Activated CD4-positive, alpha-beta memory T cell treated with anti-CD3 and anti-CD28 coated beads, Interleukin-2, amount 10 ng/mL, durations not matched to agents 7 days and 5 days (primary cell): ENCODE results near the gene TTC27. TPM values are rescaled to one million over a fixed set of nuclear protein-coding genes. Genes with fewer than 3 reads are reported as not detected.
A peak's percentile ranks its signal among the peaks of the same experiment; 100 is the strongest.

Experiments used
- CTCF ChIA-PET: fragments of 350-600 bp; sonication (Branson Sonifier 250); formaldehyde crosslinking; loops from one replicate; lab custom pipeline; 2021; ENCODE audit warnings: antibody characterized with exemption, inconsistent platforms; lab: Charles Lee
- POLR2A ChIA-PET: fragments of 350-600 bp; sonication (Branson Sonifier 250); formaldehyde crosslinking; loops from one replicate; lab custom pipeline; 2021; ENCODE audit warnings: antibody characterized with exemption; lab: Charles Lee
- DNase-seq: peaks from one replicate; pipeline ENCODE4 v3.0.0-alpha.2; 2020
- H3K27ac Mint-ChIP-seq: one replicate; pipeline ENCODE4 v1.8.0; 2021; ENCODE audit warnings: mild to moderate bottlenecking, mixed read lengths
- H3K27me3 Mint-ChIP-seq: one replicate; pipeline ENCODE4 v1.8.0; 2021; ENCODE audit warnings: mixed read lengths
- H3K36me3 Mint-ChIP-seq: one replicate; pipeline ENCODE4 v1.8.0; 2021; ENCODE audit warnings: low read depth, mixed read lengths
- H3K4me1 Mint-ChIP-seq: one replicate; pipeline ENCODE4 v1.8.0; 2021; ENCODE audit warnings: mixed read lengths
- H3K4me3 Mint-ChIP-seq: one replicate; pipeline ENCODE4 v1.8.0; 2021; ENCODE audit warnings: mild to moderate bottlenecking, mixed read lengths
- H3K9me3 Mint-ChIP-seq: one replicate; pipeline ENCODE4 v1.8.0; 2021; ENCODE audit warnings: mixed read lengths
- total RNA-seq, 2 experiments: library from RNA; stranded (reverse); gene quantifications; one replicate each; pipeline ENCODE4 v1.2.3, GENCODE V29; 2021

The TTC27 gene
- total RNA-seq, 2 experiments from 2014 or later = 11.2 to 12.7 TPM

DNA sequence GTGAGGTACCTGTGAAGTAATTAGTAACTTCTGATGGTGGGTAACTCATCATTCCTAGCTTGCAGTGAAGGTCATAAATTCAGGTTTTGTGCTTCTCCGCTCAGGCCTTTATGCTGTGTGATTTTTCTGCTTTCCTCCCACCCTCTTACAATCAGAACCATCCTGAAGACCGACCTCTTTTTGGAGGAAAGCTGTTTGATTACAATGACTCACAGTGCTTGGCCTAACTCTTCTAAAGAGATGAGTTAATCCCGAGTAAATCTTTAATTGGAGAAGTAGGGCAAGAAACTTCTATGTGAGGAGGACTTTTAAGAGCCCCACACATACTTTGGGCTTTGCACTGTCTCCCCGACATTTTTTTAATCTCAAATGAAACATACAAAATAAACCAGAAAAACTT lies 53.1 kb downstream of the TTC27 start:
- ChIA-PET POLR2A (no interaction called here), CTCF (no interaction called here)

GRCh38 chr2:32683520-32684086 lies 55.8 kb downstream of the TTC27 start:
- DNase-seq = no peak
- Mint-ChIP-seq H3K4me1 (peaks cover 3% of the 10 kb centered on the region), H3K4me3 (no peak overlapping the region), H3K27ac (no peak overlapping the region), H3K27me3 (no peaks in the 10 kb centered on the region), H3K36me3 (peaks cover 3% of the 10 kb centered on the region), H3K9me3 (no peaks in the 10 kb centered on the region)
- CTCF ChIA-PET = no interaction called here
- POLR2A ChIA-PET = no interaction called here

More for the DNA sequence above, 53.1 kb downstream of the TTC27 start:
- Mint-ChIP-seq H3K4me1 (no peaks in the 10 kb centered on the region), H3K27me3 (no peaks in the 10 kb centered on the region), H3K9me3 (no peaks in the 10 kb centered on the region), H3K36me3 (peaks cover 3% of the 10 kb centered on the region), H3K4me3 (no peak overlapping the region), H3K27ac (no peak overlapping the region)
- DNase-seq = no peak

DNA sequence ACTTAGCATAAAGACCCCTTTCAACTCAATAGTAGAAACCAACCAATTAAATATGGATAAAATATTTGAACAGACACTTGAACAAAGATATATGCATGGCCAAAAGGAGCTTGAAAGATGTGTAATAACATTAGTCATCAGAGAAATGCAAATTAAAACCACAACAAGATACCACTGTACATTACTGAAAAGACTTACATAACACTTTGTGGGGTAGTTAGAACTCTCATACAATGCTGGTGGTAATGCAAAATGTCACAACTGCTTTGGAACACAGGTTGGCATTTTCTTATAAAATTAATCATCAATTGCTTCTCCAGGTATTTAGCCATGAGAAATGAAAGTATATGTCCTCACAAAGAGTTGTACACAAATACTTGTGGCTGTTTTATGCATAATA lies 60.7 kb downstream of the TTC27 start:
- ChIA-PET CTCF (no interaction called here), POLR2A (no interaction called here)
- Mint-ChIP-seq H3K27ac (no peak overlapping the region), H3K4me1 (peaks cover 3% of the 10 kb centered on the region), H3K36me3 (no peaks in the 10 kb centered on the region), H3K4me3 (no peak overlapping the region), H3K27me3 (no peaks in the 10 kb centered on the region), H3K9me3 (no peaks in the 10 kb centered on the region)
- DNase-seq = no peak

GRCh38 chr2:32691678-32692077 lies 63.8 kb downstream of the TTC27 start:
- Mint-ChIP-seq H3K27ac (no peak overlapping the region), H3K4me1 (peaks cover 3% of the 10 kb centered on the region), H3K36me3 (no peaks in the 10 kb centered on the region), H3K27me3 (no peaks in the 10 kb centered on the region), H3K4me3 (no peak overlapping the region), H3K9me3 (no peaks in the 10 kb centered on the region)
- ChIA-PET CTCF (no interaction called here), POLR2A (no interaction called here)
- DNase-seq = no peak

GRCh38 chr2:32696439-32696838 lies 68.6 kb downstream of the TTC27 start:
- H3K27ac Mint-ChIP-seq = no peak overlapping the region
- H3K36me3 Mint-ChIP-seq = no peaks in the 10 kb centered on the region
- peaks cover 4% of the 10 kb centered on the region for H3K4me1 Mint-ChIP-seq
- ChIA-PET CTCF (no interaction called here), POLR2A (no interaction called here)
- H3K9me3 Mint-ChIP-seq = no peaks in the 10 kb centered on the region
- no peaks in the 10 kb centered on the region for H3K27me3 Mint-ChIP-seq
- no peak overlapping the region for H3K4me3 Mint-ChIP-seq
- no peak for DNase-seq

- ChIA-PET CTCF (no interaction called here), POLR2A (no interaction called here)
- Mint-ChIP-seq H3K4me3 (no peak overlapping the region), H3K36me3 (no peaks in the 10 kb centered on the region), H3K27me3 (no peaks in the 10 kb centered on the region), H3K27ac (no peak overlapping the region), H3K4me1 (peaks cover 11% of the 10 kb centered on the region), H3K9me3 (no peaks in the 10 kb centered on the region)
- no peak for DNase-seq
Measured at GRCh38 chr2:32697156-32697555, 69.3 kb downstream of the TTC27 start.

DNA sequence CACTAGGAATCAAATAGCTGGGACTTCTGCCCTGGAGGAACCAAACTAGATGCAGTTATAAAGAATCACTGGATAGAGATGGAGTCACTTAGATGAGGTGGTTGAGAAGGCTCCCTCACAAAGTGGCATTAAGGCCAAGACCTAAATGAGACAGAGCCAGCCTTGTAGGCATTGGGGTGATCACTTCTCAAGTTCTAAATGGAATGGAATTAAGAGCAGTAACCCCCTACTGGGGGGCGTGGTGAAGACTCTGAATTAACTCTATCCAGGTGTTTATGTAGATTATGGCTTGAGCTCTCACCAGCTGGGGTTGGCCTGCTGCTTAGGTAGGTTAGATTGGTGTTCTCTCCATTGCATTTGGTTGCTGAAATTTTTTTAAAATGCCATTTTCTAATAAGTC lies 71.3 kb downstream of the TTC27 start:
- no peak for DNase-seq
- Mint-ChIP-seq H3K4me1 (peaks cover 15% of the 10 kb centered on the region), H3K27me3 (no peaks in the 10 kb centered on the region), H3K36me3 (no peaks in the 10 kb centered on the region), H3K4me3 (no peak overlapping the region), H3K27ac (no peak overlapping the region), H3K9me3 (no peaks in the 10 kb centered on the region)
- POLR2A ChIA-PET = no interaction called here
- CTCF ChIA-PET = no interaction called here

GRCh38 chr2:32701806-32702205 lies 74.0 kb downstream of the TTC27 start:
- Mint-ChIP-seq H3K27ac (peak overlapping the region; percentile 48), H3K27me3 (no peaks in the 10 kb centered on the region), H3K4me1 (peaks cover 15% of the 10 kb centered on the region), H3K36me3 (peaks cover 7% of the 10 kb centered on the region), H3K9me3 (no peaks in the 10 kb centered on the region), H3K4me3 (no peak overlapping the region)
- ChIA-PET CTCF (no interaction called here), POLR2A (no interaction called here)
- DNase-seq = peak; percentile 30

GRCh38 chr2:32702303-32703064 lies 74.6 kb downstream of the TTC27 start:
- CTCF ChIA-PET = interaction anchor here (0.6 kb wide), 1 partner anchor 184 kb away, joined by 3 read pairs; no protein-coding TSS in a partner anchor
- peaks cover 7% of the 10 kb centered on the region for H3K36me3 Mint-ChIP-seq
- H3K4me1 Mint-ChIP-seq = peaks cover 15% of the 10 kb centered on the region
- DNase-seq = no peak
- POLR2A ChIA-PET = no interaction called here
- H3K27ac Mint-ChIP-seq = peak overlapping the region; percentile 9
- no peak overlapping the region for H3K4me3 Mint-ChIP-seq
- H3K9me3 Mint-ChIP-seq = no peaks in the 10 kb centered on the region
- H3K27me3 Mint-ChIP-seq = no peaks in the 10 kb centered on the region

GRCh38 chr2:32706815-32707579 lies 79.1 kb downstream of the TTC27 start:
- no peak overlapping the region for H3K27ac Mint-ChIP-seq
- CTCF ChIA-PET = no interaction called here

DNA sequence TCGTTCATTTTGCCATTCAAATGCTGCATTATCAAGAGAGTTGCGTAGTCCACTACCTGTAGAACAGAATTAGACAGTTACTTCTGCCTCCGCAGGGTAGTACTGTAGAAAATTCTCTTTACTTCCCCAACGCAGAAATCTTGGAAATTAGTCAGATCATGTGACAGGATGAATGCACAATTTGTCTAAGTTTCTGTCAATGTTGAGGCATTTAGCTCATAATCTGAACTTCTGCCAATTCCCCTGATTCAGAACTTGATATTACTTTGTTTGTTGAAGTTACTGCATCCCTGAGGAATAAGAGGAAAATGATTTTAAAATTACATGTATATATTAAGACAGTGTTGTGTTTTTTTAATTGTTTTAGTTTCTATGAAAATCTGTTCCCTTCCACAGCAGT lies 83.4 kb downstream of the TTC27 start:
- no peak overlapping the region for H3K4me3 Mint-ChIP-seq
- ChIA-PET CTCF (no interaction called here), POLR2A (no interaction called here)
- H3K9me3 Mint-ChIP-seq = no peaks in the 10 kb centered on the region
- no peak for DNase-seq
- H3K27ac Mint-ChIP-seq = no peak overlapping the region
- peaks cover 8% of the 10 kb centered on the region for H3K4me1 Mint-ChIP-seq
- no peaks in the 10 kb centered on the region for H3K27me3 Mint-ChIP-seq
- H3K36me3 Mint-ChIP-seq = peaks cover 21% of the 10 kb centered on the region

More at GRCh38 chr2:32706815-32707579, 79.1 kb downstream of the TTC27 start:
- Mint-ChIP-seq H3K36me3 (peaks cover 7% of the 10 kb centered on the region), H3K9me3 (no peaks in the 10 kb centered on the region), H3K4me3 (no peak overlapping the region), H3K27me3 (no peaks in the 10 kb centered on the region), H3K4me1 (peaks cover 5% of the 10 kb centered on the region)
- no peak for DNase-seq
- POLR2A ChIA-PET = no interaction called here

- H3K4me1 Mint-ChIP-seq = peaks cover 8% of the 10 kb centered on the region
- CTCF ChIA-PET = no interaction called here
- H3K27me3 Mint-ChIP-seq = no peaks in the 10 kb centered on the region
- no peak for DNase-seq
- H3K27ac Mint-ChIP-seq = no peak overlapping the region
- H3K36me3 Mint-ChIP-seq = peaks cover 21% of the 10 kb centered on the region
- no peak overlapping the region for H3K4me3 Mint-ChIP-seq
- POLR2A ChIA-PET = no interaction called here
- H3K9me3 Mint-ChIP-seq = no peaks in the 10 kb centered on the region
Measured at GRCh38 chr2:32711908-32712501, 84.2 kb downstream of the TTC27 start.

DNA sequence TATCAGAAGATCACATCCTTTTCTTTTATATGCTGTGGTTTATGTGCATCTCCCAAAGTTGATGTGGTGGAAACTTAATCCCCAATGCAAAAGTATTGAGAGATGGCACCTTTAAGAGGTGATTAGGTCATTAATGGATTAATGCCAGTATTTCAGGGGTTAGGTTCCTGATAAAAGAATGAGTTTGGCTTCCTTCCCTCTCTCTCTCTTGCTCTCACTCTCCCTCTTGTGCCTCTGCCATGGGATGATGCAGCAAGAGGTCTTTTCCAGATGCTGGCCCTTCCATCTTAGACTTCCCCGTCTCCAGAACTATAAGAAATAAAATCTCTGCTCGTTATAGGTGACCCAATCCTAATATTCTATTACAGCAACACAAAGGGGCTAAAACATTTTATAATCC lies 85.0 kb downstream of the TTC27 start:
- H3K4me3 Mint-ChIP-seq = no peak overlapping the region
- H3K27ac Mint-ChIP-seq = no peak overlapping the region
- no peak for DNase-seq
- ChIA-PET CTCF (no interaction called here), POLR2A (no interaction called here)
- peaks cover 8% of the 10 kb centered on the region for H3K4me1 Mint-ChIP-seq
- H3K36me3 Mint-ChIP-seq = peaks cover 27% of the 10 kb centered on the region
- H3K9me3 Mint-ChIP-seq = no peaks in the 10 kb centered on the region
- no peaks in the 10 kb centered on the region for H3K27me3 Mint-ChIP-seq
